HepG2 (cell line): ENCODE measurements around the gene PAQR7. TPM values are rescaled to one million over a fixed set of nuclear protein-coding genes. Genes with fewer than 3 reads are reported as not detected.

ENCODE experiments used
- CERS6 ChIP-seq: sonication (generic); formaldehyde crosslinking; IDR thresholded peaks from 2 replicates; pipeline ENCODE4 v1.5.0; 2020; ENCODE audit warnings: missing genetic modification reagents
- CSRNP1 ChIP-seq: sonication (generic); formaldehyde crosslinking; IDR thresholded peaks from 2 replicates; pipeline ENCODE4 v1.8.1; 2023; ENCODE audit warnings: mild to moderate bottlenecking, missing genetic modification reagents
- FUBP1 ChIP-seq: sonication (generic); formaldehyde crosslinking; IDR thresholded peaks from 2 replicates; pipeline ENCODE4 v1.5.1; 2020; ENCODE audit warnings: missing genetic modification reagents, mild to moderate bottlenecking, borderline replicate concordance
- HNRNPH1 ChIP-seq: fragments of 200-400 bp; formaldehyde crosslinking; optimal IDR thresholded peaks from 2 replicates; pipeline ENCODE3; 2017; ENCODE audit warnings: mild to moderate bottlenecking, low read depth, low read length
- HNRNPK ChIP-seq: fragments of 200-400 bp; formaldehyde crosslinking; IDR thresholded peaks from 2 replicates; pipeline ENCODE4 v1.6.1; 2018; ENCODE audit warnings: low read length, low read depth, moderate library complexity, mild to moderate bottlenecking; ENCODE audit not compliant: poor library complexity, severe bottlenecking
- KLF12 ChIP-seq: sonication (generic); formaldehyde crosslinking; IDR thresholded peaks from 2 replicates; pipeline ENCODE4 v1.4.0; 2020; ENCODE audit warnings: missing genetic modification reagents, borderline replicate concordance
- KMT2B ChIP-seq: IDR thresholded peaks from 2 replicates; pipeline ENCODE4 v1.6.1; 2016; ENCODE audit warnings: missing genetic modification reagents, missing compliant biosample characterization
- PAWR ChIP-seq: sonication (generic); formaldehyde crosslinking; IDR thresholded peaks from 2 replicates; pipeline ENCODE4 v1.4.0; 2020; ENCODE audit warnings: missing genetic modification reagents, mild to moderate bottlenecking, borderline replicate concordance
- POLR2G ChIP-seq: fragments of 200-400 bp; formaldehyde crosslinking; IDR thresholded peaks from 2 replicates; pipeline ENCODE4 v1.6.1; 2018; ENCODE audit warnings: mild to moderate bottlenecking, low read depth, low read length, moderate library complexity
- SNAPC2 ChIP-seq: sonication (generic); formaldehyde crosslinking; IDR thresholded peaks from 2 replicates; pipeline ENCODE4 v1.8.1; 2022; ENCODE audit warnings: mild to moderate bottlenecking, missing genetic modification reagents
- SPEN ChIP-seq: sonication (generic); formaldehyde crosslinking; IDR thresholded peaks from 2 replicates; pipeline ENCODE4 v1.5.1; 2020; ENCODE audit warnings: low read depth, mild to moderate bottlenecking, missing genetic modification reagents
- STAT6 ChIP-seq: sonication (generic); formaldehyde crosslinking; IDR thresholded peaks from 2 replicates; pipeline ENCODE4 v1.4.0; 2020; ENCODE audit warnings: missing genetic modification reagents, mild to moderate bottlenecking, borderline replicate concordance
- XRCC5 ChIP-seq: fragments of 200-400 bp; formaldehyde crosslinking; optimal IDR thresholded peaks from 2 replicates; pipeline ENCODE3; 2017; ENCODE audit warnings: mild to moderate bottlenecking, low read length
- ZBTB7A ChIP-seq: sonication (generic); formaldehyde crosslinking; IDR thresholded peaks from 2 replicates; pipeline ENCODE4 v1.8.0; 2022; ENCODE audit warnings: mild to moderate bottlenecking, missing genetic modification reagents
- ZC3H13 ChIP-seq: sonication (generic); formaldehyde crosslinking; IDR thresholded peaks from 2 replicates; pipeline ENCODE4 v1.8.1; 2023; ENCODE audit warnings: mild to moderate bottlenecking, missing genetic modification reagents, moderate library complexity
- ZNF326 ChIP-seq: sonication (generic); formaldehyde crosslinking; IDR thresholded peaks from 2 replicates; pipeline ENCODE4 v1.4.0; 2020; ENCODE audit warnings: missing genetic modification reagents, borderline replicate concordance
- ZNF33B ChIP-seq: sonication (generic); formaldehyde crosslinking; IDR thresholded peaks from 2 replicates; pipeline ENCODE4 v1.5.1; 2020; ENCODE audit warnings: mild to moderate bottlenecking, missing genetic modification reagents
- ZNF468 ChIP-seq: sonication (generic); formaldehyde crosslinking; IDR thresholded peaks from 2 replicates; pipeline ENCODE4 v1.8.0; 2022; ENCODE audit warnings: mild to moderate bottlenecking, moderate library complexity, missing genetic modification reagents
- polyA plus RNA-seq, 8 experiments: library from polyadenylated mRNA; depleted of rRNA in 3 of 8; stranded (reverse) in 7 of 8; unstranded in 1 of 8; fragments of >200 nt; fragmentation: Illumina TruSeq in 4 of 8; extraction: Trizol in 4 of 8; gene quantifications; 2 replicates each; pipeline versions ENCODE4 v1.2.1 to v1.2.3, GENCODE V29; 2011 to 2016; ENCODE audit warnings: low read depth in 4 of 8, missing spikeins in 1 of 8, mixed read lengths in 1 of 8; ENCODE audit not compliant: insufficient read depth in 1 of 8
- total RNA-seq, 5 experiments: library from RNA; depleted of rRNA; stranded (reverse); fragments of >200 nt; fragmentation: Illumina TruSeq; extraction: Trizol; gene quantifications; 2 replicates each; pipeline ENCODE4 v1.2.3, GENCODE V29; 2016; ENCODE audit warnings: low read depth in 1 of 5
- TF ChIP-seq, protein P1 (sequence below): sonication (generic); formaldehyde crosslinking; IDR thresholded peaks from 2 replicates; pipeline ENCODE4 v1.4.0; 2020; ENCODE audit warnings: missing genetic modification reagents, mild to moderate bottlenecking, borderline replicate concordance

The PAQR7 gene
- total and polyA plus RNA-seq, 2 of the 13 experiments (the other 11 are each of a cell fraction or from before 2014, with no cell fraction given), result 13.2 to 16.6 TPM

- TF ChIP-seq, protein P1, sequence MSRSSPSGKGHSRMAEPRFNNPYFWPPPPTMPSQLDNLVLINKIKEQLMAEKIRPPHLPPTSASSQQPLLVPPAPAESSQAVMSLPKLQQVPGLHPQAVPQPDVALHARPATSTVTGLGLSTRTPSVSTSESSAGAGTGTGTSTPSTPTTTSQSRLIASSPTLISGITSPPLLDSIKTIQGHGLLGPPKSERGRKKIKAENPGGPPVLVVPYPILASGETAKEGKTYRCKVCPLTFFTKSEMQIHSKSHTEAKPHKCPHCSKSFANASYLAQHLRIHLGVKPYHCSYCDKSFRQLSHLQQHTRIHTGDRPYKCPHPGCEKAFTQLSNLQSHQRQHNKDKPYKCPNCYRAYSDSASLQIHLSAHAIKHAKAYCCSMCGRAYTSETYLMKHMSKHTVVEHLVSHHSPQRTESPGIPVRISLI (CRISPR knock-in tag), result peak; percentile 74; the same call in 1 of the 2 replicates
- TF ChIP-seq ZNF33B (CRISPR knock-in tag), result no peak
- TF ChIP-seq HNRNPK, result no peak
- TF ChIP-seq ZNF468 (CRISPR knock-in tag), result no peak
- 0 out of 2 replicates have a peak, but pooled peaks have one; percentile 56 for TF ChIP-seq SNAPC2 (CRISPR knock-in tag)
- TF ChIP-seq KMT2B (CRISPR knock-in tag), result no peak
- TF ChIP-seq HNRNPH1, result no peak
- peak; percentile 42; the same call in 1 of the 2 replicates for TF ChIP-seq ZBTB7A
- TF ChIP-seq ZC3H13 (CRISPR knock-in tag), result 0 out of 2 replicates have a peak, but pooled peaks have one; percentile 45
- TF ChIP-seq FUBP1 (CRISPR knock-in tag), result no peak
- no peak for TF ChIP-seq ZNF326 (CRISPR knock-in tag)
- TF ChIP-seq XRCC5, result no peak
- no peak for TF ChIP-seq PAWR (CRISPR knock-in tag)
- TF ChIP-seq STAT6, result no peak
- no peak for TF ChIP-seq CERS6 (CRISPR knock-in tag)
- TF ChIP-seq SPEN (CRISPR knock-in tag), result no peak; the same call in 1 of the 2 replicates
- no peak; the same call in 1 of the 2 replicates for TF ChIP-seq KLF12 (CRISPR knock-in tag)
- no peak for TF ChIP-seq CSRNP1
- TF ChIP-seq POLR2G, result no peak; the same call in none of the 2 replicates
Observed at GRCh38 chr1:25861316-25862286, 13.9 kb downstream of the PAQR7 start (continued).
